Mucosa of descending colon (tissue), 3 donors: Measurements from ENCODE around the gene DHX35. TPM values are rescaled to one million over a fixed set of nuclear protein-coding genes. Genes with fewer than 3 reads are reported as not detected.

Experiments
- ATAC-seq: fragments of 200-7000 bp; cut with Tn5 transposase; one replicate; pipeline ENCODE4 v1.9.1; 2020; ENCODE audit warnings: mild to moderate bottlenecking, moderate library complexity
- DNase-seq, 3 donors: peaks; one replicate each; pipeline ENCODE4 v3.0.0-alpha.2; 2020
- H3K36me3 ChIP-seq: fragments of 200-600 bp; one replicate; pipeline ENCODE4 v1.8.0; 2021; ENCODE audit warnings: low read depth, mild to moderate bottlenecking
- H3K4me1 ChIP-seq: fragments of 200-600 bp; one replicate; pipeline ENCODE4 v1.8.0; 2021; ENCODE audit warnings: low read depth, mild to moderate bottlenecking
- H3K4me3 ChIP-seq: fragments of 200-600 bp; one replicate; pipeline ENCODE4 v1.8.0; 2021; ENCODE audit warnings: mild to moderate bottlenecking
- H3K9me3 ChIP-seq: fragments of 200-600 bp; one replicate; pipeline ENCODE4 v1.8.0; 2021; ENCODE audit warnings: mild to moderate bottlenecking
- CTCF ChIP-seq: fragments of 200-600 bp; IDR thresholded peaks from one replicate; pipeline ENCODE4 v1.8.0; 2022; ENCODE audit warnings: antibody characterized with exemption, mild to moderate bottlenecking
- intact Hi-C, 2 donors: fragments of 100-400 bp; cut with DNase I in 1 of 2; cut with micrococcal nuclease in 1 of 2; formaldehyde crosslinking; loops; one replicate each; pipeline versions ENCODE4 v1.11.0 to v1.11.1; 2022; cut with DNase I, micrococcal nuclease
- total RNA-seq, 3 donors: library from RNA; stranded (reverse); fragmentation: NEBNext Ultra II Directional in 2 of 3; extraction: Animal tissue kit (Norgen Biotek cat#: 25700) in 2 of 3; gene quantifications; one replicate each; pipeline versions ENCODE4 v1.2.1 to v1.2.4, GENCODE V29; 2021 to 2023
- donor health status: DM: no; HTN: no; CAD: no; lungs with moderate emphysema.
- donor health status: DM: no; HTN: no; CAD: no.
- donor health status: DM: no; HTN: yes; CAD: no.

Gene DHX35
- total RNA-seq, 3 donors from 2014 or later = 14.8 to 16.4 (median 16.3) TPM

GRCh38 chr20:39045676-39046075 is 83.5 kb downstream of the DHX35 start:
- no peaks in the 10 kb centered on the region for H3K4me1 ChIP-seq
- H3K9me3 ChIP-seq = no peaks in the 10 kb centered on the region
- no peaks in the 10 kb centered on the region for H3K36me3 ChIP-seq
- intact Hi-C loops = loop anchor here (5.0 to 10.0 kb wide), 3 partner anchors 118 to 401 kb away; partner anchors contain the start of gene FAM83D (in 2 of the 2)
- TF ChIP-seq CTCF = no peak
- DNase-seq = no peak
- ATAC-seq = no peak
- no peak overlapping the region for H3K4me3 ChIP-seq

GRCh38 chr20:39047417-39047985 is 85.4 kb downstream of the DHX35 start:
- no peak for DNase-seq
- no peaks in the 10 kb centered on the region for H3K9me3 ChIP-seq
- intact Hi-C loops = loop anchor here (5.0 to 10.0 kb wide), 3 partner anchors 120 to 403 kb away; partner anchors contain the start of gene FAM83D (in 2 of the 2)
- ATAC-seq = no peak
- TF ChIP-seq CTCF = no peak
- no peaks in the 10 kb centered on the region for H3K4me1 ChIP-seq
- no peaks in the 10 kb centered on the region for H3K36me3 ChIP-seq
- H3K4me3 ChIP-seq = no peak overlapping the region

- H3K9me3 ChIP-seq = no peaks in the 10 kb centered on the region
- peak; percentile 93 for TF ChIP-seq CTCF
- no peak overlapping the region for H3K4me3 ChIP-seq
- ATAC-seq (peak; percentile 89), DNase-seq (peak; percentile 78 to 86 (median 85))
- intact Hi-C loops = loop anchor here (5.0 to 10.0 kb wide), 3 partner anchors 121 to 403 kb away; partner anchors contain the start of gene FAM83D (in 2 of the 2)
- no peaks in the 10 kb centered on the region for H3K4me1 ChIP-seq
- H3K36me3 ChIP-seq = no peaks in the 10 kb centered on the region
Measured at GRCh38 chr20:39048000-39048696, 86.0 kb downstream of the DHX35 start.

- H3K9me3 ChIP-seq = no peaks in the 10 kb centered on the region
- no peak overlapping the region for H3K4me3 ChIP-seq
- intact Hi-C loops = loop anchor here (5.0 to 10.0 kb wide), 3 partner anchors 122 to 404 kb away; partner anchors contain the start of gene FAM83D (in 2 of the 2)
- no peaks in the 10 kb centered on the region for H3K36me3 ChIP-seq
- TF ChIP-seq CTCF = no peak
- H3K4me1 ChIP-seq = no peaks in the 10 kb centered on the region
- ATAC-seq = no peak
- no peak for DNase-seq
Measured at GRCh38 chr20:39049148-39049547, 87.0 kb downstream of the DHX35 start.

GRCh38 chr20:39049684-39050554 is 87.8 kb downstream of the DHX35 start:
- intact Hi-C loops = loop anchor here (5.0 to 10.0 kb wide), 3 partner anchors 123 to 405 kb away; partner anchors contain the start of gene FAM83D (in 2 of the 2)

More at GRCh38 chr20:39049684-39050554, 87.8 kb downstream of the DHX35 start:
- H3K9me3 ChIP-seq = no peaks in the 10 kb centered on the region
- DNase-seq (peak; percentile 84 to 88 (median 85)), ATAC-seq (peak; percentile 93)
- peak; percentile 97 for TF ChIP-seq CTCF
- no peaks in the 10 kb centered on the region for H3K36me3 ChIP-seq
- H3K4me3 ChIP-seq = no peak overlapping the region
- H3K4me1 ChIP-seq = no peaks in the 10 kb centered on the region
